HG02642 (cell line): ENCODE data around the gene CCDC141.

Source experiments
- ATAC-seq: cut with Tn5 transposase; IDR thresholded peaks from one replicate; pipeline ENCODE4 v1.9.1; 2021; ENCODE audit warnings: mild to moderate bottlenecking; ENCODE audit not compliant: unreplicated experiment, poor library complexity

The CCDC141 gene

DNA sequence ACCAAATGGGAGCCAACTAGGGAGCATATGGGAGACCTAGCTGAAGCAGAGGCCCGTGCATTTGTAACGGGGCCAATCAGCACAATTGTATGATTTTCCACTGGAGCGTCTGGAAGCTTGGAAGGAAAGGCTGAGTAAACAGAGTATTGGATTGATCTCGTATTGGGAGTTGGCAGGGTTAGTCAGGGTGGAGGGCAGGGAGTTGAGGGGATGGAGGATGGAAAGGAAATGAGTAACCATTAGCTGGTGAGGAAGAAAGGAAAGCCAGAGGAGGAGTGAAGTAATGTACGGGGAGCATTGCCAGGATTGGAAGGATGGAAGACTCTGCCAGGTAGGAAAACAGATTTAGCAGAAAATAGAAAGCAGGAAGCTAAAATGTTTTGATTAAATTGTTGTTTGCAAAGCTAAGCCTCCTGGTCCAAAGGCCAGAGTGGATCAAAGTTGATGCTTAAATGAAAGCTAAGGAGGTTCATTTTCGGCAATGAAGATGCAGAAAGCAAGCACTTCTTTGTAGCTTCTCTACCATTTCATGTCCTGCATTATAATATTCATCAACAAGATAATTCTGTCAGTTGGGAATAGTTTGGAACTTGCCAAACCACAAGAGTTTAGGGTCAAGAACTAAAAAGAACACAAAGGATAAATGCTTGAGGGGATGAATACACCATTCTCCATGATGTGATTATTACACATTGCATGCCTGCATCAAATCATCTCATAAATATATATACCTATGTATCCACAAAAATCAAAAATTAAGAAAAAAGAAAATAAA lies 167.1 kb downstream of the CCDC141 start:
- ATAC-seq: no peak

DNA sequence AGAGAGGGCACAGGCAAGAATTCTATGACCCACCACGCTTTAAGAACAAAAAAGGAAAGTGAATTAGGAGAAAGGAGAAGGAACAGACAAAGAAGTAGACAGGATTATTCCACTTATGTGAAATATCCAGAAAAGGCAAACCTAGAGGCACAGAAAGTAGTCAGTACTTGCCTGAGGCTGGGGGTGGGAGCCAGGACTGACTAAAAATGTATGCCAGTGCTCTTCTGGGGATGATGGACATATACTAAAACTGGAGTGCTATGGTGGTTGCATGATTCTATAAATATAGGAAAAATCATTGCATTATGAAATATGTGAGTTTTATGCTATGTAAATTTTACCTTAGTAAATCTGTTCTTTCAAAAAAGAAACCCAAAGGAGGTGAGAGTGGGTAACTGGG lies 168.9 kb downstream of the CCDC141 start:
- ATAC-seq: no peak

DNA sequence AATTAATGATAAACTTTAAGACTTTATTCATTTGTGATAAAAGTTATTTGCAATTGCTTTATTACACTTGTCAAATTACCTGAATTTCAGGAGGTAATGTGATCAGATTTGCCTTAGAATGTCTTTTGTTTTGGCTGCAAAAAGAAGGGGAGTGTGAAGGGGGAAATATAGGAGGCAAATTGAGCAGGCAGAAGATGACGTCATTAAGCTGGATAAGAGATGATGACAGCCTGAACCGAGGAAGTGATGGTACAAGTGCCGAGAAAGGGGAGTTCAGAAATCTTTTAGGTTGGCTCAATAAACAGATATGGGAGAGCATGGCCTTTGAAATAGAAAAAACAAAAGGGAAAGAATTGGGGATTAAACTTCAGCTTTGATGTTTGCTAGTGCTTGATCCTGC lies 169.7 kb downstream of the CCDC141 start:
- ATAC-seq: no peak

DNA sequence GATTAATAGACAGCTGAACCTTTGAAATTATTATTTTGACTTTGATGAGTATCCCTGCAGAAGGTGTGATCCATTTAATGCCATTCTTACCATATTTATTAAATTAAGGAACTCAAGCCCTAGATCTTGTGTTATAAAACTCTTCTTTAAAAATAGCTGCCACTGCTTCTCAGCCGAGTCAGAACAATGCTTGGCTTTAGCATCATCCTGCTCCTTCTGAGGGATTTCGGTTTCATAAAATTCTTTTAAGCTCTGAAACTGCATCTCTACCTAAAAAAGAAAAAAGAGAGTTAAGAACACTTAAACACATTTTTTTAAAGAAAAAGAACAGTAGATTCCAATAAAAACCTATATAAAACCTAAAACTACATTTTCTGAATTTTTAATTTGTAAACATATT lies 172.1 kb downstream of the CCDC141 start:
- ATAC-seq: no peak

DNA sequence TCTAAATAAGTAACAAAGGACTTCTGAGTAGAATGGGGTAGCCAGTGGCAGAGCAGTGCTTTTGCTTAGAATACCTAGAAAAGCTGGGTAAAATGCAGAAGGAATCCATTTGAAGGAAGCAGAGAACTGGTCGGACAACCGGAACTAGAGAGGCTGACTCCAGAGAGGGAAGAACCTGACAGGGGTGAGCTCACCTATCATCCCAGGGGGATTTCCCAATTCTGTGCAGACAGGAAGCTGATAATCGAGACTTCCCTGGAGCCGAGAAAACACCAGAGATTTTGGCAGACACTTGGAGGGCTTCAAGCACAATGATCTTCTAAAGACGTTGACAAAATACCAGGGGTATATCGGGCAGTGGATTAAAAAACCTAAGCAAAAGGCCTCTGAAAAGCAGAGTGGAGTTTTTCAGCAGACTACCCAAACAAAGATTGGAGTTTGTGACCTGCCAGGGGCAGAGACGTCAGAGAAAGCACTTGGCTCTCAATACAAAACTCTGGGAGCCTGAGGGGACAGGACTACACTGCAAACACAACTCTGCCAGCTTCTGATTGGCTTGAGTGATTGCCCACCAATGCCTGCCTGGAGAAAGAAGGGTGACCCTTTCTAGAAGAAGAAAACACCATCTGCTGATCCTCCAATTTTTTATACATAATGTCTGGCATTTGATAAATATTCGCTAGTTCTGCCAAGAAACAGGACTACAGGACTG lies 175.3 kb downstream of the CCDC141 start:
- ATAC-seq: no peak

DNA sequence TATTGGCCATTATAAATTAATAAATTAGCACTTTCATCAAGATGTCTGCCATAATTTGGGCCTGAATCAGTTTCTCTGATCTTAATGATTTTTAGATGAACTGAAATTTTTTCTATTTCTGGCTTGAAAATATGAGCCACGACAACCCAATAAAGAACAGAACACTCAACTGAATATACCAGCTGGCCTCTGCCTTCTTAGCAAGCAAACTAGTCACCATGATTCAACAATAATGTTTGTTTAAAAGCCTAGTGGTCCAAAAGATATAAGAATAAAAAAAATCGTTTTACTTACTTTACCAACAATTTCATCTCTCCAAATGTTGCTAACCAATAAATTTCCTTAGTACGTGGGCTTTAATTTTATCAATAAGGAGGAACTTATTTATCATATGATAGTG lies 176.0 kb downstream of the CCDC141 start:
- ATAC-seq: no peak

DNA sequence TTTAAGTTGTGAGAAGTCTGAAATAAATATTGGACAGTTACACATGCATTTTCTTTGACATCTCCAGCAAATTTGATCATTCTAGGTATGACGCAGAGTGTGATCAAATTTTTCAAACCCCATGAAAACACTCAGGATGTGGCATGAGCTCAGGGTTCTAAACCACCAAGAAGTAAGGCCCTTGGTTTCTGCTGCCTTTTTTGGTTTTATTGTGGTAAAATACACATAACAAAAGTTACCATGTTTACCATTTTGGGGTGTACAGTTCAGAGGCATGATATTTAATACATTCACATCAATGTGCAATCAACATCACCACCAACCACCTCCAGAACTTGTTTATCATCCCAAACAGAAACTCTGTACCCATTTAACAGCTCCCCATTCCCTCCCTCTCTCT lies 178.4 kb downstream of the CCDC141 start:
- no peak for ATAC-seq

DNA sequence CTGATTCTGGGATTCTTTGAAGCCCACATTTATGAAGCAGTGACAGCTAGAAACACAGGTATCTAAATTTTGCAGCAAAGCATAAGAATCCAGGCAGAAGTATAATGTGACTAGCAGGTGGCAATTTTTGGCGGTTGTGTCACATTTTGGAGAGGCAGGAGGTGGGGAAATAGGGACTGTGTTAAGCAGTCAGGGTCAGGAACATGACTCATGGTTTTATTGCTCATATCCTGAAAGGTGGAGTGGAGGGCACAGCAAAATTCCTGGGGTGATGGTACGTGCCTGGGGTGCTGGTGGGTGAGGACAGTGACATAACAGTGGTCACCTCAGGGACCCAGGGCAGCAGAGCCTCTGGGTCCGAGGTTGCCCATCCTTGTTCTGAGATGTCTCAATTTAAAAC lies 179.2 kb downstream of the CCDC141 start:
- ATAC-seq: no peak

DNA sequence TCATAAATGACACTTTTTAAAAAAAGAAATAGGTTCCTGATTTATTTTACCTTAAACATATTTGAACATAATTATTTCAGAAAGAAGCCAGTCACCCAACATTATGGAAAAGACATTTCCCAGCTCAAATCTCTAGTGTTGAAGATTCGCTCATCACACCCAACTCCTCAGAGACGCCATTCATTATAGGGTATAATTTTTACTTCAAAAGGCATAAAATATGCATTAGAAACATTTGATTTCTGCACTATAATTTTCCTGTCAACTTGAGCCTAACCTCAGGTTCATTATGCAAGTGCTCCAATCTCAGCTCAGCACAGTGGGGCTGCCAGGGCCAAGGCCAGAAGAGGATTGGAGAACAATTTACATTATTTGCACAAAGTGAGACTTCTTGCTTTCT lies 183.9 kb downstream of the CCDC141 start:
- ATAC-seq: no peak

DNA sequence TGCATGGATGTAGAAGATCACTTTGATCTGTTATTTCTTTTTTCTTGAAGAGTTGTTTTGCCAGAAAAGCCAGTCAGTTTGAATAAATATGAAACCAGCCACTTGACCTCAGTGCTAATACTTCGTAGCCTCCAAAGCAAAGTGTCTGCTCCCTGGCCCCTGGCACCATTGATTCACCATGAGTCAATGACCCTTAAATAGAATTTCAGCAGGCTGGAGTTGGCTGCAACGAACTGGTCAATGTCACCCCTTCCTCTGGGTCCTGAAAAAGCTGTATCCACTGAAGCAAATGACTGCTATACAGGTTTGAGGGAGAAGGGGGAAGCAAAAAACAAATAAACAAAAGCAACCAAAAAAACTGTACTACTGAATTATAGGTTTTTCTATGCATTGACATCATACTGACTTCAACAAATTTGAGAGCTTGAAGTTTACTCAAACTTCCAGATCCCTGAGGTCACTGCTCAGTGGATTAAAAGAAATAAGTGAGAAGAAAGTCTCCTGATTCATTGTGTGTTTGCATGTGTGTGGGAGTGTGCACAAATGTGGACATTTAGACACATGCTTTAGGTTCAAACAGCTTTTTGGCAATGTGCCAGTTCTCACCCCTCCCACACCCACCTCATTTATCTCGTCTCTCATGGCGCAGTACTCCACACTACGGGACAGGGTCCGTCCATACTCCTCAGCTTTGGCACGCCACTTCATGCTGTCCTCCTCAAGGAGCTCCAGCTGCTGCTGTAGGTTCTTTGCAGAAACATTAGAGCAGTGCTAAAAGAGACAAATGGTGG lies 184.6 kb downstream of the CCDC141 start:
- ATAC-seq: no peak

DNA sequence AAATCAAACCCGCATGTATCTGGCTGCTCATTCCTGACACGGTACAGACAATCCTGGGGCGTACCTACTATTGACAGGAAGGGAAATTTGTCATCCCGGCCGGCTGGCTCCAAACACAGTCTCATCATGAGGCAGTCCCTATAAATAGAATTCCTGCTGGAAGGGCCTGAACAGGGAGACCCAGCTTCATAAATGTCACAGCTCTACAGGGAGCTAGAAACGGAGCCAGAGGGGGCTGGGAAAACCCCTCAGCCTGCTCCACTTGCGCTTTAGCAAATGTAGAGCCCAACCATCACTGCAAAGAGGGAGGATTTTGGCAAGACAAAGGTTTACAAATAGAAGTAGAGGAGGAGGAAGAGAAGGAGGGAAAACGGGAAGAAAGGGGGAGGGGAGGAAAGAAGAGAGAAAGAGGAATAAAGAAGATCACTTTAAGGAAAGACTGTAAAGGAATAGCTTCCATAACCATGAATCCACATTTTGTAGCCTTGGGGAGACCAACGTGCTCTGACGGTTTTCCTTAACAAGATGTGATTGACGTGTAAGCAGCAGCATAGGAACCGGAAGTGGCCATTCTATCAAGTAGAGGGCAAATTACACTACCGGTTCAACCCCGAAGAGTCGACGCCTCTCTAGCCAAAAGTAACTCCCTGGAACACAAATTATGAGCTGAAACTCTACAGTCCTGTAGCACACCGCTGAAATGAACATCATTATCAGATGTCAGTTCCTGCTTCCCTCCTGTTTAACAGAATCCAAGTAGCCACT lies 185.9 kb downstream of the CCDC141 start:
- no peak for ATAC-seq

DNA sequence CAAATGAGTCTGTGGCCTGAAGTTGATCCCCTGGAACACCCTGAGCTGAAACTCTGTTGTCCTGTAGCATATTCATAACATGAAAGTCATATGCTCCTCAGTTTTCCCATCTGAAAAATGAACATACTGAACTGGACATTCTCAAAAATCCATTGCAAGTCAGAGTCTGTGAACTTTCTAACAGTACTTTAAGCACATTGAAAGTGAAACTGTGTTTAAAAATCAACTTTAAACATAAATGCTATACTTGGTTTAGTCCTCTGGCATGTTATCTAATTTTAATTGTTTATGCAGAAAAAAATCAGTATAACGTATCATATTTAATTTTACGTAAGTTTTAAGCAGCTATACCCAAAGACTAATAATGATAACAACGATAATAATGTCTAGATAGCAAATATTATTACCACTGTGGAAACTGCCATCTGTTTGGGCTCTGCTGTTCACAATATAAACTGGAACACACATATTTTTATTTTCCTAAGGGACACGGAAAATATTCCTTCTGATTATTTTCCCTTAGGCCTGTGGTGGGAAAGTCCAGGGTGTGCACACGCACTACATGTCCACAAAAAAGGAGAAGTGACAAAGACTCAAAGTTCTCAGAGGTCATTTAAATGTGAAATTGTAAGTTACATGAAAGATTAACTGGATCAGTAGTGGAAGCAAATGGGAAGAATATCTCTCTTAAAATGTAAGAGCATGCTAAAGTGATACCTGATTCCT lies 186.6 kb downstream of the CCDC141 start:
- ATAC-seq: no peak

DNA sequence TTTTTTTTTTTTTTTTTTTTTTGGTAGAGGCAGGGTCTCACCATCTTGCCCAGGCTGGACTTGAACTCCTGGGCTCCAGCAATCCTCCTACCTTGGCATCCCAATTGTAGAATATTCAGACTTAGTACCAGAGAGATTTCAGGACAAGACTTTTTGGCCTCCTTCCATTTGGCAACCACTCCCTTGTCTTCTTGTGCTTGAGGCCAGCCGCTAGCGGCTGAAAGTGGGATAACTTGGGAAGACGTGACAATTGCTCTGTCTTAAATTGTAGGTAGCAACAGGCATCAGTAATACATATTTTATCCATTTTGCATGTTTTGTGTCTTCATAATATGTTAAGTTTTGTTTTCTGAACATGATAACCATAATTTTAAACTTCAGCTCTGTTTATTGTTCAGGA lies 189.4 kb downstream of the CCDC141 start:
- no peak for ATAC-seq

DNA sequence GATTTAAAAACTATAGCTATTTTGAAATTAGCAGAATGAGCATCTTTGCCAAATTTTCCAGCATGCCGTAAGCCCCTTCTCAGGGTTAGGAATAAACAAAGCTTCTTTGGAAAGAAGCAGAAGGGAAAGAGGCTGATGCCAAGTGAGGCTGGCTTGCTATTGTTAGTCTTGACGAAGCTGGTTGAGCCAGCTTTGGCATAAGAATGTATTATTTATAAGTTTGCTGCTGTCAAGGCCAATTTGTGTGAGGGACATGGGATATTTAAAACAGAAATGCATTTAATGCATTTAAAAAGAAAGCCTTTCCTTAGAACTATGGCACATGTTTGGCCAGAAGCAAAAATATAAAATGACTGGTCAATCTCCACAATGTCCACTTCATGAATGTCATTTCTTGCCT lies 190.2 kb downstream of the CCDC141 start:
- no peak for ATAC-seq

DNA sequence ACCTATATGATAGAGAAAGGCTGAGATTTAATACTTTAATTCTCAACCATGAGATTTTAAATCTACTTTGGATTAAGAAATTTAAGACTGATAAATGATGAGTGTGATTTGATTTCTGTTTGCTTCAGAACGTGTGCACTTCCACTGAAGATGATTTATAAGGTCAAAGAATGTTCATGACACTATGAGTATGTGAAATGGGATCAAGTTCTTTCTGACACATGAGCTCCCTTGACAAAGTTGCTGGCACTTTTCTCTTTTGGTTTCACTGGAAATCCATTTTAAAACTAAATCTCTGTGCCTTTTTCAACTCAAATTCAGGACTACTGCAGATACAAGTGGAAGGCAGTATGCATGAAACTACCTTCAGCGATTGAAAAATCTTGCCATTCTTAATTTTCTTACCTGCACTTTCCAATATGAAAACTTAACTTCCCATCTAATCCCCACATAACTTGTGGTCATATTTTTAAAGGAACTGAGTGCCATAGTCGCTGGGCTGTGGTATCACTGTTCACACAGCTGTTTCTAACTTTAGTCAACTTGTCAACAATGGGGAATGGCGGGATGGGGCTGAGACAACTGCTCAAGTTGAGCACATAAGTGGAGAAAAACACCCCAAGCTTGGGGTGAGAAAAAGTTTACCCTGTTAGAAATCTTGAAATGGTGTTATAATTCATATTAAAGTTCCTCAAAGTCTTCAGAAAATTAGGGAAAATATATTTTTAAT lies 190.9 kb downstream of the CCDC141 start:
- no peak for ATAC-seq

DNA sequence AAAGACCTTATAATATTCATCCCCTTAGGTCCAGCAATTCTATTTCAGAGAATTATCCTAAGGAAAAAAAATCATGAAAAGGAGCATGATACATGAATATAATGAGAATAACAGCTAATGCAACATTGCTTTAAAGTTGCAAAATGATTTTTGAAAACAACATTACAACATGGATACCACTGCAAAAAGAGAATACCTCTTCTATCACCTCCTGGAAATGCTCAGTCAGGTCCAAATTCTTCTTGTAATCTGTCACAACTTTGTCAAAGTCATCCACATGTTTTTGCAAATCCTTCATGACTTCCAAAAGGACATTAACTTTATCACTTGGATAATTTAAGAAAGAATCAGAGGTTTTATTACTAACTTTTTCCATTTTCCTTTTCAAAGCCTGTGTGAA lies 194.8 kb downstream of the CCDC141 start:
- no peak for ATAC-seq

DNA sequence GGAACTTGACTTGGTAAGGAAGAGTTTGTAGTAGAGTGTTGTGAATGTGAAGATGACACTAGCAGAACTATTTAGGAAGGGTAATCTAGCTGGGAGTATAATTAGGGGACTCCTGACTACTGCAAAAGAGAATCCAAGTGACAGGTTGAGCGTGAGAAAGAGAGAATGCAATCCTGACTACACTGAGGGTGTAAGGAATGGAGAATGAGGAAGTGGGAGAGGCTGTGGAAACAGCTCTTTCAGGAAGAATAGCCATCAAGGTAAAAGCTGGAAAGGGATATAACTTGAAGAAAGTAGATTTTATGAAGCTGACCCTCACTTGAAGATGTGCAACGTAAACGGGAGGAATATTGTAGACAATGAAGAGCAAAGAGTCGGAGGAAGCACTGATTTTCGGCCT lies 201.6 kb downstream of the CCDC141 start:
- no peak for ATAC-seq

DNA sequence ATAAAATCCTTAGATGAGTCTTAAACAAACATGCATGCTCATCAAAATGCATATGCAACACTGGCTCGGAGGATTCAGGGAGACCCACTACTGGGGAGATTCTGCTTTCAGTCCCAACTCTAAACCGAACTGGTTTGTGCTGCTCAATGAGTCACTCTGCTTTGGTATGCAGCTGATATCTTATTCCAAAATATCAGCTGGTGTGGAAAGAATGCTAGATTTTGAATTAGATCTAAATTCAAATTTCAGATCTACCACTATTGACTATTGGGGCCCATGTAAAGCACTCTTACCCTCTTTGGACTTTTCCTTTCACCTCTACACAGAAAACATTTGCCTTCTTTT lies 203.5 kb downstream of the CCDC141 start:
- no peak for ATAC-seq
